GM12878 (cell line): ENCODE results near the gene MRPL21.

ENCODE experiments used
- POLR2A ChIP-seq: IDR thresholded peaks from 2 replicates; pipeline ENCODE4 v1.6.1; 2011; ENCODE audit warnings: low read depth, mild to moderate bottlenecking, low read length
- POLR2AphosphoS5 ChIP-seq: IDR thresholded peaks from 2 replicates; pipeline ENCODE4 v1.6.1; 2011; ENCODE audit warnings: mild to moderate bottlenecking, low read length, inconsistent platforms
- RAD21 ChIP-seq: IDR thresholded peaks from 2 replicates; pipeline ENCODE4 v1.6.1; 2011; ENCODE audit warnings: mild to moderate bottlenecking, low read depth, low read length, moderate library complexity; ENCODE audit not compliant: insufficient read depth
- SIN3A ChIP-seq: IDR thresholded peaks from 2 replicates; pipeline ENCODE4 v1.6.1; 2012; ENCODE audit warnings: low read depth, low read length, improper control_type of control experiment
- TF ChIP-seq, protein P1 (sequence below): fragments of 450-650 bp; IDR thresholded peaks from 2 replicates; pipeline ENCODE4 v1.6.1; 2016; ENCODE audit warnings: mild to moderate bottlenecking
- TF ChIP-seq, protein P2 (sequence below), 3 experiments: IDR thresholded peaks in 2 of 3; conservative IDR thresholded peaks in 1 of 3; 2 replicates each; pipeline ENCODE4 v1.5.1; 2011; ENCODE audit warnings: low read depth in 3 of 3, low read length in 3 of 3, mild to moderate bottlenecking in 3 of 3, control low read depth in 2 of 3, moderate library complexity in 2 of 3, inconsistent platforms in 1 of 3, mixed read lengths in 1 of 3; ENCODE audit not compliant: control insufficient read depth in 2 of 3, insufficient read depth in 1 of 3; ENCODE audit errors: extremely low read depth in 1 of 3

DNA sequence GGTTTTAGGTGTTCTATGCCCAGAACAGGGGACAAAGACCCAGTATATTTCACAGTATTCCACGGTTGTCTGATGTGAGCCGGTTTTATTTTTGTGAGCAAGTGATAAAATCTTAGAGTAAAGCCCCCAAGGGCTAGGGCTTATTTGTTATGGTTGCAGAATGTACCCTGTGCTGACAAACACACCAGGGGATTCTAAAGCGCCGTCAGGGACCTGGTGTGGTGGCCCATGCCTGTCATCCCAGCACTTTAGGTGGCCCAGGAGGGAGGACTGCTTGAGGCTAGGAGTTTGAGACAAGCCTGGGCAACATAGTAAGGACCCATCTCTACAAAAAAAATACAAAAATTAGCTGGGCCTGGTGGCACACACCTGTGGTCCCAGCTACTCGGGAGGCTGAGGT lies 22.8 kb downstream of the MRPL21 start:
- TF ChIP-seq, protein P1, sequence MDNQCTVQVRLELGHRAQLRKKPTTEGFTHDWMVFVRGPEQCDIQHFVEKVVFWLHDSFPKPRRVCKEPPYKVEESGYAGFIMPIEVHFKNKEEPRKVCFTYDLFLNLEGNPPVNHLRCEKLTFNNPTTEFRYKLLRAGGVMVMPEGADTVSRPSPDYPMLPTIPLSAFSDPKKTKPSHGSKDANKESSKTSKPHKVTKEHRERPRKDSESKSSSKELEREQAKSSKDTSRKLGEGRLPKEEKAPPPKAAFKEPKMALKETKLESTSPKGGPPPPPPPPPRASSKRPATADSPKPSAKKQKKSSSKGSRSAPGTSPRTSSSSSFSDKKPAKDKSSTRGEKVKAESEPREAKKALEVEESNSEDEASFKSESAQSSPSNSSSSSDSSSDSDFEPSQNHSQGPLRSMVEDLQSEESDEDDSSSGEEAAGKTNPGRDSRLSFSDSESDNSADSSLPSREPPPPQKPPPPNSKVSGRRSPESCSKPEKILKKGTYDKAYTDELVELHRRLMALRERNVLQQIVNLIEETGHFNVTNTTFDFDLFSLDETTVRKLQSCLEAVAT, result no peak
- TF ChIP-seq, protein P2, sequence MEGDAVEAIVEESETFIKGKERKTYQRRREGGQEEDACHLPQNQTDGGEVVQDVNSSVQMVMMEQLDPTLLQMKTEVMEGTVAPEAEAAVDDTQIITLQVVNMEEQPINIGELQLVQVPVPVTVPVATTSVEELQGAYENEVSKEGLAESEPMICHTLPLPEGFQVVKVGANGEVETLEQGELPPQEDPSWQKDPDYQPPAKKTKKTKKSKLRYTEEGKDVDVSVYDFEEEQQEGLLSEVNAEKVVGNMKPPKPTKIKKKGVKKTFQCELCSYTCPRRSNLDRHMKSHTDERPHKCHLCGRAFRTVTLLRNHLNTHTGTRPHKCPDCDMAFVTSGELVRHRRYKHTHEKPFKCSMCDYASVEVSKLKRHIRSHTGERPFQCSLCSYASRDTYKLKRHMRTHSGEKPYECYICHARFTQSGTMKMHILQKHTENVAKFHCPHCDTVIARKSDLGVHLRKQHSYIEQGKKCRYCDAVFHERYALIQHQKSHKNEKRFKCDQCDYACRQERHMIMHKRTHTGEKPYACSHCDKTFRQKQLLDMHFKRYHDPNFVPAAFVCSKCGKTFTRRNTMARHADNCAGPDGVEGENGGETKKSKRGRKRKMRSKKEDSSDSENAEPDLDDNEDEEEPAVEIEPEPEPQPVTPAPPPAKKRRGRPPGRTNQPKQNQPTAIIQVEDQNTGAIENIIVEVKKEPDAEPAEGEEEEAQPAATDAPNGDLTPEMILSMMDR (IDR thresholded peaks at IDR 0.05 in 2 of 3, conservative IDR thresholded peaks at IDR 0.05 in 1 of 3; ENCODE audit: control insufficient read depth in 2 of 3, extremely low read depth in 1 of 3, insufficient read depth in 1 of 3, low read depth in 3 of 3, low read length in 3 of 3), result no peak
- no peak for TF ChIP-seq RAD21
- TF ChIP-seq SIN3A, result no peak
- TF ChIP-seq POLR2A, result no peak
- TF ChIP-seq POLR2AphosphoS5, result no peak
